T-helper 1 cell (primary cell): ENCODE data around the gene BRD1.

Experiments
- DNase-seq, 5 donors: peaks; one replicate each; pipeline ENCODE4 v3.0.0-alpha.2; 2012 to 2020

BRD1 gene

DNA sequence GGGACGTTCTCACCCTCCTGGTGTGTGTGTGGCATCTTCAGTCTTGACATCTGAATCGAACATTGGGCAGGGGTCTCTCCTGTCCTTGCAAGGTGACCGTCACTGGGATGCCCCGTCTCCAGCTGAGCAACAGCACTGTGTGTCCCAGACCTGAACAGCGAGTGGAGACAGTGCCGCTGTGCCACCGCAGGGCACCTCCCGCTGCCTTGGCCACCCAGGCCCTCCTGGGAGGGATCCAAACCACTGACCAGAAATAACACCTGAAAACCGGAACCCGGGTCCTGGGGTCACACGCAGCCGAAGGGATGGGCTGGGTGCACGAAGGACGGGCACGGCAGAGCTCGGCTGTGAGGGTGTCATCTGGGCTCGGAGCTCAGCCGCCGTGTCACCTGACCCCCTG is 102.2 kb downstream of the BRD1 start:
- no peak for DNase-seq

DNA sequence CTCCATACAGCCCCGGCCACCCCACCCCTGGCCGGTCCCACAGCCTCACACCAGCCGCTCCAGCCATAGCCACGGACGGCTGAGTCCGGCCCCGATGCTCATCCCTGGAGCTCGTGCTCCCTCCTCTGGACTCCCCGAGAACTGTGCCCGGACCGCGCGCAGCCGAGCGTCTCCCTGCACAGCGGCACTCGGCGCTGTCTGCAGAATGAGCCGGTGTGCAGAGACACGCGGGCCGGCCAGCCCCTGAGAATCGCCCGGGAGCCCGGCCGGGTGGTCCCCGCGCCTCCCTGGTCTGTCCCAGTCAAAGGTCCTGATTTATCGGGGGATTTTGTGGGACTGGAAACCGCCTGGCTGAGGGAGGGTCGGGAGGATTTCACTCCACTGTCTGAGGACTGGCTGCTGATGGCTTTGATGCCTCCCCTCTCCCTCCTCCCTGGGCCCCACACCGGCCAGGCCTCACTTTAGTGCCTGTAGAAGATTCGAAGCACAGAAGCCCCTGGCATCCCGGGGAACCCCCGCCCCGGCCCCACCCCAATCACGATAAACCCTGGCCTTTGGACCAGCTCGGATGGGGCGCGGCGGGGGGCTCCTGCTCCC is 102.7 kb downstream of the BRD1 start:
- DNase-seq: peak; percentile 39 to 54 (median 47)

DNA sequence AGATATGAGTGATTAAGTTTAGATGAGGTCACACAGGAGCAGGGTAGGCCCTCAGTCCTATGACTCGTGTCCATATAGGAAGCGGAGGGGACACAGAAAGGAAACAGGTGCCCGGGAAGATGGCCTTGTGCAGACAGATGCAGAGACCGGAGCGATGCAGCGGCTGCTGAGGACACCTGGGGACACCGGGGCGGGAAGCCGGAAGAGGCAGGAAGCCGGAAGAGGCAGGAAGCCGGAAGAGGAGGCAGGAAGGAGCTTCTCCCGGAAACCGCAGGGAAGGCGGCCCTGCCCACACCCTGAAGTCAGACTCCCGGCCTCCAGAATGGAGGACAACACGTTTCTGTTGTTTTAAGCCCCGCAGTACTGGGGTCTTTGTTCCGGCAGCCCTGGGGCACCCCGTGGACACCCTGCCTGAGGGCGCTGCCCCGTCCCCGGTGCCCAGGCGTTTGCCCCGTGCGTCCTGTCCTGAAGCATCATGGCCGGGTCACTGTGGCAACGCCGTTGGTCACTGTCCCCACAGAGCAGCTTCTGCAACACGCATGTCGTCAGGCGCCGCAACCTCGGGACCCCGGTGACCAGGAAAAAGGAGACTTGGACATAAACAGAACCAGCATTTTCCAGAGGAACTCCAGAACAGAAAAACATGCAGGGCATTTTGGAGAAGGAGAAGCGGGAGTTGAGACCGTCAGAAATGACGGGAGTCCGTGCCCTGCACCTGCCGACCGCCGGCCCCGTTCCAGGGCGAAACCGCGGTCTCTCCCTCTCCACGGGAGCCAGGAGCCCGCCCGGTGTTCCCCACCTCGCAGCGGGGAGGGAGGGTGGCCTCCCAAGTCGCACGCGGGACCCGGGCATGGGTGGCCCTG is 103.4 kb downstream of the BRD1 start:
- DNase-seq: peak in 3 of 5 donors; percentile 14 to 23 (median 18)

DNA sequence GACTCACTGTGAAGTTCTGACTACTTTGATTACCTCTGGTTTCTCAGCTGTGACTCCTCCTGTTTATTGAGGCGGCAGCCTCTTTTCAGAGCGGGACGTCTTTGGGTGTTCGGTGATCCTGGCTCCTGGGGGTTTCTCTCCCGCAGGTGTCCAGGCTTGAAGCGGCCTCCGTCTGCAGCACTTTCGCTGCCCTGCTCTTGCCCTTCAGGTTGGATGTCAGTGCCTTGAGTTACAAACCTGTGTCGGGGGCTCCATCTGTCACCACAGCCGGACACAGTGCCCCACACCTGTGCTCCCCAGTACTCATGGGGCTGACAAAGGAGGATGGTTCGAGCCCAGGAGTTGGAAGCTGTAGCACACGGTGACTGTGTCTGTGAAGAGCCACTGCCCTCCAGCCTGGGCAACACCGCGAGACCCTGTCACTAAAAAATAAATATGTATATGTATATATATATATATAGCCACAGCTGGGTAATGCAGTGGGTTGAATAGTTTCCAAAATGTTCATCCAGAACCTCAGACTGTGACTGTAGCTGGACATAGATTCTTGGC is 104.1 kb downstream of the BRD1 start:
- no peak for DNase-seq
